NCI-H1092 treated with DMSO at 0.1 percent for 48 hours (cell line): ENCODE results near the gene MALT1.
A peak's percentile ranks its signal among the peaks of the same experiment; 100 is the strongest.
"Not testable (repeated sequence)": the region's sequence is repeated elsewhere in the genome, so short reads cannot be mapped to it uniquely, and the experiment has no call there.

Experiments used
- DNase-seq: peaks from one replicate; lab custom pipeline; 2025; lab: John Stamatoyannopoulos, UW

Gene MALT1

DNA sequence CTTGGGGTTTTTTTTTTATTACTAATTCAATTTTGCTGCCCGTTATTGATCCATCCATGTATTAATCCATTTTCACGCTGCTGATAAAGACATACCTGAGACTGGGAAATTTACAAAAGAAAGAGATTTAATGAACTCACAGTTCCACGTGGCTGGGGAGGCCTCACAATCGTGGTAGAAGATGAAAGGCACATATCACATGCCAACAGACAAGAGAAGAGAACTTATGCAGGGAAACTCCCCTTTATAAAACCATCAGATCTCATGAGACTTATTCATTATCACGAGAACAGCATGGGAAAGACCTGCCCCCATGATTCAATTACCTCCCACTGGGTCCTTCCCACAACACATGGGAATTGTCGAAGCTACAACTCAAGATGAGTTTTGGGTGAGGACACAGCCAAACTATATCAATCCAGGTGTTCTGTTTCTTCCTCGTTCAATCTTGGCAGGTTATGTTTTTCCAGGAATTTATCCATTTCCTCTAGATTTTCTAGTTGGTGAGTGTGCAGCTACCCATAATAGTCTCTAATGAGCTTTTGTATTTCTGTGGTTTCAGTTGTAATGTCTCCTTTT lies 18.0 kb upstream of the MALT1 start:
- DNase-seq: not testable (repeated sequence)

DNA sequence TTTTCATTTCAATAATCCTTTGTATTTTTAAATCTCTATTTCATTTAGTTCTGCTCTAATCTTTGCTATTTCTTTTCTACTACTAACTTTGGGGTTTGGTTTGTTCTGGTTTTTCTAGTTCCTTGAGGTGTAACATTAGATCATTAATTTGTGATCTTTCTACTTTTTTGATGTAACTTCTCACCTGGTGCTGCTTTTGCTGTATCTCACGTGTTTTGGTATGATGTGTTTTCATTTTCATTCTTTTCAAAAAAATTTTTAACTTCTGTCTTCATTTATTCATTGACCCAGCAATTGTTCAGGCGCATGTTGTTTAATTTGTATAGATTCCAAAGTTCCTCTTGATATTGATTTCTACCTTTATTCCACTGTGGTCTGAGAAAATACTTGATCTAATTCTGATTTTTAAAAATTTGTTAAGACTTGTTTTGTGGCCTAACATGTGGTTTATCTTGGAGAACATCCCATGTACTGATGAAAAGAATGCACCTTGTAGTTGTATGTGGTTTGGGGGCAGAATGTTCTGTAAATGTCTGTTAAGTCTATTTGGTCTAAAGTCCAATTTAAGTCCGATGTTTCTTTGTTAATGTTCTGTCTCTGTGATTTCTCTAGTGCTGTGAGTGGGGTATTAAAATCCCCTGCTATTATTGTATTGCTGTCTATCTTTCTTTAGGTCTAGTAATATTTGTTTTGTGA lies 17.3 kb upstream of the MALT1 start:
- no peak for DNase-seq

- no peak for DNase-seq
Observed at GRCh38 chr18:58654896-58655614, 16.2 kb upstream of the MALT1 start.

GRCh38 chr18:58657081-58657480 lies 14.2 kb upstream of the MALT1 start:
- no peak for DNase-seq

DNA sequence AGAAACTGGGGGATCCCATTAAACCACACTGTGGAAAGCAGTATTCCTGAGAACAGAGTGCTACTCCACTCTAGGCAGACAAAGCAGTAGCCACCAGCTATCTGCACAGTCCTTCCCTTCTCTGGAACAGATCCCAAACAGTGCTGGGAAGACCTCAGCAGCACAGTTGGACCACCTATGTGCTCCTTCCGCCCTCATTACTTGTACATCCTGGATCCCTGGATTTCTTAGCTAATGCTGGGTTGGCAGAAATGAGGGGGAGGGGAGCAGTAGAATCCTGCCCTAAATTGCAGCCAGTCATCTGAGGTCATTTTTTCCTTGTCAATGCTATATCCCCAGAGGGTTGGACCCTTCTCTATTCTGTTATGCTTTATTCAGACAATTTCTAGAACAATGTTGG lies 13.8 kb upstream of the MALT1 start:
- DNase-seq: no peak

GRCh38 chr18:58659691-58660090 lies 11.6 kb upstream of the MALT1 start:
- no peak for DNase-seq

GRCh38 chr18:58660915-58661314 lies 10.3 kb upstream of the MALT1 start:
- no peak for DNase-seq

- no peak for DNase-seq
Observed at GRCh38 chr18:58661423-58661822, 9.8 kb upstream of the MALT1 start.

DNA sequence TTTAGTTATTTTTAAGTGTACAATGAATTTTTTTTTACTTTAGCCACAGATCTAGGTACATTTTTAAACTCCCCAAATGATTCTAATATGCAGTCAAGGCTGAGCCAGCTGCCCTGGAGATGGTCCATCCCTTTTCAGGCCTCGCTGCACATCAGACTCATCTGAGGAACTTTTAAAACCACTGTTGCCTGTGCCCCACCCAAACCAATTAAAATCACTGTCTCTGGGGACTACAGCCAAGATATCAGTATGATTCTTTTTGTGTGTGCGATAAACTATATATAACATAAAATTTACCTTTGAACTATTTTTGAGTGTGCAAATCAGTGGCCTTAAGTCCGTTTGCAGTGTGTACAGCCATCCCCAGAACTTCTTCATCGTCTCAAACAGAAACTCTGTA lies 9.1 kb upstream of the MALT1 start:
- DNase-seq: no peak

DNA sequence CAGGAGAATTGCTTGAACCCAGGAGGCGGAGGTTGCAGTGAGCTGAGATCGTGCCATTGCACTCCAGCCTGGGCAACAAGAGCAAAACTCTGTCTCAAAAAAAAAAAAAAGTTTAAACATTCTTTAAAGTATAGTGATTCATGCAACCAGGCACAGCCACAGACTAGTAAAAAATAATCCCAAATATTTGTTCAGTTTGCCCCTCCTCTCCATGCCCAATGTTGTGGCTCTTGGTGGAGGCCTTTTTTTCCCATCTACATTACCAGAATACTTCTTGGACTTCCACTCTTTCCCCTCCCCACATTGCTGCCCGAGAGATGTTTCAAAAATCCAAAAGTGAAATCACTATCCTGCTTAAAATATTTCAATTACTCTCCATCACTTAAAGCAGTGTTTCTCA lies 5.1 kb upstream of the MALT1 start:
- DNase-seq: no peak

DNA sequence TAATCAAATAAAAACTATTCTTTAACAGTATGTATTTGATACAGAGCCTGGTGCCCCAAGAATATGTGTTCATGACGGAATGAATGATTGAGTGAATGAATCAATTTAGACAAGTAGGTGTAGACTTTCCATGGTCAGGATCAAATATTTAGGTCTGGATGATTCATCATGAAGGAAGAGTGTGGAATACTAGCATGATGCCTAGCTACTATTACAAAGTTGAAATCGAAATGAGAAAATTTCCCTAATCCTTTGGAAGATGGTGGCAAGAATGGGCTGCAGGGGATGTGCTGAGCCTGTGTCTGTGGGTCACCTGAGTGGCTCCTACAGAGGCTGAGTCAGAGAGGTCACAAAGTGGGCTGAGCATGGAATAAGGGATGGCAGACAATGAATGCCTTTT lies 3.1 kb upstream of the MALT1 start:
- DNase-seq: no peak

DNA sequence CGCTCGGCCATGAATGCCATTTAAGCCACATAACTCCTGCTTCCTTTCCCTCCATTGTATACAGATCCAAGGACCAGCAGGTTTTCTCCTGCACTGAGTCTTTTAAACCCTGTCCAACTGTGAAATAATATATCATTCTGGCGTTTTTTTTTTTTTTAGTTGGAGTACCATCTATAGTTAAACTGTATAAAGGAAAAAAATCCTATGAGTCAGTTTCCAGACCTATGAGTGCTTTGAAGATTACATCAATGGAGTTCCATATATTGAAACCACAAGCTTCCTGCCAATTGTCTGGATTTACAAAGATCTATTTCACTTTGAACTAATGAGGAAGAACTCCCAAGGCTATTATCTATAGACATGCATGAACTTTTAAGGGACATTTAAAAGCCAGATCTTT lies 2.4 kb upstream of the MALT1 start:
- no peak for DNase-seq

- DNase-seq: peak; percentile 95
Observed at GRCh38 chr18:58669731-58670378, 1.4 kb upstream of the MALT1 start.

GRCh38 chr18:58670404-58671110 lies 708 bp upstream of the MALT1 start:
- peak; percentile 55 for DNase-seq

GRCh38 chr18:58671632-58672564 lies 633 bp downstream of the MALT1 start:
- peak; percentile 66 for DNase-seq

DNA sequence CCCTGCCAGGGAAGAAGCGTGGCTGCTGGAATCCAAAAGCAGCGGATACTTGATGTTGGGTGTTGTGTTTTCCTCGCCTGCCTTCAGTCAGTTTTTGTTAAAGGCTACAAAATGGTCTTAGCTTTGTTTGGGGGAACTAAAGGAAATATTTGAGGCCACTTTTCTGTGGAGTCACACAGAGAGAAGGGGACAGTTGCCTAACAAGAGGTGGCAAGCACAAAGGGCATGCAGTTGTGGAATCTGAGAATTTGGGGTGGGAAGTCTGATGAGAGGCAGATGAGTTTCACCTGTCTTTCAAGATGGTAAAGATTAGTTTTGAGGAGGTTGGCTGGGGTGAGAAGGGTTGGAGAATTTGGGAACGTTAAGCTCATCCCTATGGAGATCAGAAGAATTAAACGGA lies 2.9 kb downstream of the MALT1 start:
- DNase-seq: no peak

GRCh38 chr18:58674863-58675472 lies 3.7 kb downstream of the MALT1 start:
- no peak for DNase-seq

DNA sequence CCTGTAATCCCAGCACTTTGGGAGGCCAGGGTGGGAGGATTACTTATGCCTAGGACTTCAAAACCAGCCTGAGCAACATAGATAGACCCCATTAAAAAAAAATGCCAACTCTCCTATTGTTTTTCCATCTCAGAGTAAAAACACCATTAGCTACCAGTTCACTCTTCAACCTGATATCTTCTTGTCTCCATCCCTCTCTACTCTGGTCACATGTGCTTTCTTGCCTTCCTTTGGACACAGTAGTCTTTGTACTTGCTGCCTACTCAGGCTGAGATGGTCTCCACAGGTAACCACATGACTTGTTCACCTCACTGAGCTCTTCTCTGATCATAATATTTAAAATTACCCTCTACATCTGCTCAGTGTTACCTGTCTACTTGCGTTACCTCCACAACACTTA lies 5.0 kb downstream of the MALT1 start:
- DNase-seq: no peak

GRCh38 chr18:58682429-58683069 lies 11.3 kb downstream of the MALT1 start:
- DNase-seq: no peak

DNA sequence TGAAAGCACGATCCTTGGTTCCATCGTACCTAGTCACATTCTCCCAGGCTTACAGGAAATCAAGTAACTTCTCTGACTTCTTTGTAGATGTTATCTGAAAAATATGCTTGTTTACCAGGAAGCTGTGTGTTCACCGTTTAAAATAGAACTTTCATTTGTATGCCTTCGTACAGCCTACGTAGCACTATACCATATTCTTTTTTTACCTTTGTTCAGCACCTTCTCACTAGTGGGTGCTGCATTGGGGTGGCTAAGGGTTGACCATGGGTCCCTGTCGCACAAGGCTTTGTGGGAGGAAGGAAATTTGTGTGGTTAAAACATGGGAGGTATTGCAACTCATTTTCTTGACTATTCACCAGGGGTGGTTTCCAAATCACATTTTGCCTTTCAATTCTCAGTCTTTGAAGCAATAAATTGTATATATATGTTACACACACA lies 16.6 kb downstream of the MALT1 start:
- no peak for DNase-seq
